Esophagus squamous epithelium (tissue), 4 donors: Measurements from ENCODE around the gene PRKG1.

Experiments
- POLR2A ChIP-seq, 4 donors: fragments of 450-650 bp; IDR thresholded peaks; one replicate each; pipeline ENCODE4 v1.6.1; 2017; ENCODE audit warnings: antibody characterized with exemption in 4 of 4, mild to moderate bottlenecking in 4 of 4, moderate library complexity in 3 of 4
- TF ChIP-seq, protein P1 (sequence below), 6 experiments: fragments of 450-650 bp in 4 of 6; fragments of 200-600 bp in 2 of 6; sonication (generic) in 2 of 6; IDR thresholded peaks; one replicate each; pipeline ENCODE4 v1.5.1; 2016 to 2019; ENCODE audit warnings: antibody characterized with exemption in 6 of 6, mild to moderate bottlenecking in 4 of 6, moderate library complexity in 4 of 6

DNA sequence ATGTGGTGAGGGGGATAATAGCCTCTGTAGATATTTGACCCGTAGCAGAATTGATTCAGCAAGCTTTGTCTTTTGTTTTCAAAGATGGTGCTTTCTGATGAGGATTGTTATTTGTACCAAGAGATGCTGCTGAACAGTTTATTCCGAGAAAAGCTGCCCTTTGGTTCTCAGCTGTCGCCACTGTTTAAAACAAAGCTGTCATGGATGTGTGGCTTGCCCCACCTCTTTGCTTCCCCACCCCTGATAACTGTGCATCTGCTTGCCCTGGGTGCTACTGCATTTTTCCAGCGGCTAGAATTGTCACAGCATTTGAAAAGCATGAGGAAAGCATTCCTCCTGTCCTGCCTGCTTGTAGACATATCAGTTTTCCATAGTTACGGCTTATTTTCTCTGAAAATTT lies 852.0 kb downstream of the PRKG1 start:
- TF ChIP-seq POLR2A (IDR thresholded peaks at IDR 0.05) = no peak
- TF ChIP-seq, protein P1, sequence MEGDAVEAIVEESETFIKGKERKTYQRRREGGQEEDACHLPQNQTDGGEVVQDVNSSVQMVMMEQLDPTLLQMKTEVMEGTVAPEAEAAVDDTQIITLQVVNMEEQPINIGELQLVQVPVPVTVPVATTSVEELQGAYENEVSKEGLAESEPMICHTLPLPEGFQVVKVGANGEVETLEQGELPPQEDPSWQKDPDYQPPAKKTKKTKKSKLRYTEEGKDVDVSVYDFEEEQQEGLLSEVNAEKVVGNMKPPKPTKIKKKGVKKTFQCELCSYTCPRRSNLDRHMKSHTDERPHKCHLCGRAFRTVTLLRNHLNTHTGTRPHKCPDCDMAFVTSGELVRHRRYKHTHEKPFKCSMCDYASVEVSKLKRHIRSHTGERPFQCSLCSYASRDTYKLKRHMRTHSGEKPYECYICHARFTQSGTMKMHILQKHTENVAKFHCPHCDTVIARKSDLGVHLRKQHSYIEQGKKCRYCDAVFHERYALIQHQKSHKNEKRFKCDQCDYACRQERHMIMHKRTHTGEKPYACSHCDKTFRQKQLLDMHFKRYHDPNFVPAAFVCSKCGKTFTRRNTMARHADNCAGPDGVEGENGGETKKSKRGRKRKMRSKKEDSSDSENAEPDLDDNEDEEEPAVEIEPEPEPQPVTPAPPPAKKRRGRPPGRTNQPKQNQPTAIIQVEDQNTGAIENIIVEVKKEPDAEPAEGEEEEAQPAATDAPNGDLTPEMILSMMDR (IDR thresholded peaks at IDR 0.05) = no peak
